ENCODE results near the gene ZZZ3.
"Not testable (repeated sequence)": the region's sequence is repeated elsewhere in the genome, so short reads cannot be mapped to it uniquely, and the experiment has no call there.

ZZZ3 gene

DNA sequence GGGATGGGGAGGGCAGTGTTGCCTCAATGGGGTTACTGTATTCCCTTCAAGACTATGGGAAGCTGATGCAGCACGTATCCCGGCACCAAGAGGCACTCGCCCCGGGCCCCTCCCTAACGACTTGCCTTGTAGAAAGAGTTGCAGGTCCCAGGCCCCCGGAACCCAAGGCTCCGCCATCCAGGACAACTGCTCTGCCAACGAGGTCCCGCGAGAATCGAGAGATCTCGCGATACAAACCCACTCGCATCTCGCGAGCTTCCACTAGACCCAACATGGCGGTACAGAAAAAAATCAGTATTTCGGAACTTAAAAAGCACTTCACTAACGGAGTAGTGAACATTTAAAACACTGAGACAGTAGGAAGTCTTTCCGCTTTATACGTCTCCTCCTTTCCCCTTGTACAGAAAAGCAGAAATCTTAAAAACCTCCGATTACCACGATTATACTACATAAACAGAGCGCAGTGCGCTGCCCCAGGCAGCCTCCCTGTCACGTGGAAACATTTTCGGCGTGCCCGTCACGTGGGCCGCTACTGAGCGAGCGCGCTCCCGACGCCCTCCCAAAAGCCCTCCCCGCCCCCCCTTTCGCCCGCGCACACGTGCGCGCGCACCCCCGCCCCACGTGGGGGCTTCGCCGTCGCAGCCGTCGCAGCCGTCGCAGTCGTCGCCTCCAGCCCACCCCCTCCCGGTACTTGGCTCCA lies at the start of gene ZZZ3:
TSS of gene ZZZ3 (minus strand) at position 199 of the 700 bp plus-strand sequence. CDS start 49,304 bp downstream, outside the sequence.
- H3K27ac ChIP-seq: peak within 1 kb of the TSS; percentile 88
- peak; percentile 72 for DNase-seq (ENCODE audit: low read depth, low spot score)

DNA sequence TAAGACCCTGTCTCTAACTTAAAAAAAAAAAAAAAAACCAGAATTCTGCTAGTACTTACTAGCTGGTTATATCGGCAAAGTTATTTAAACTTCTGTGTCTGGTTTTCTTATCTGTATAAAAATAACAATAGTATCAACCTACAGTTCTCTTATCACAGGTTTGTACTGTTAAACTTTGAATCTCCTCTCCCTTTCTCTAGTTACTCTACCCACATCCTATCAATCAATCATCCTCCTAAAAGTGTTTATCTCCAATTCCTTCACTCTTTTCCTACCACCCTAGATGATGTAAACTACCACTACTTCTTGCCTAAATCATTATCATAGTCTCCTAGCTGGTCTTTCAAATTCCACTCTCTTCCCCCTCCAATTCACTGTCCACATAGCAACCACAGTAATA lies 49.6 kb upstream of the ZZZ3 start:
- H3K27ac ChIP-seq: no peak overlapping the region

GRCh38 chr1:77725706-77726105 lies 43.2 kb upstream of the ZZZ3 start:
- DNase-seq (ENCODE audit: low read depth, low spot score): no peak

More for the DNA sequence above, 49.6 kb upstream of the ZZZ3 start:
- DNase-seq (ENCODE audit: low read depth, low spot score): no peak

DNA sequence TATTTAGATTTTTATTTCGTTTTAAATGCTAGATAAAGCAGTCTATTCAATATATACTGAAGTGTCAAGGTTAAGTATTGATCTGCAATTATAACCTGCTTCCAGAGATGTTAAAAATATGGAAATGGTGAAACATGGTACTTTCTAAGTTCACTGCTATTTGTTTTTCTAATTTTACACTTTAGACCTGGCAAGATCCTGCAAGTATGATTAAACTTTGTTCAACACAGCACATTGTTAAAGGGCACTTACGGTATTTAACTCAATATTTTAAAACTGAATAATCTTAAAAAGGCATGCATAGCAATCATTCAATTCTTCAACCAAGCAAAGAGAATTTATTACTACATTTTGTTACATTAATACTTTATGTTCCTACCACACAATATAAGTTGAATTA lies 35.7 kb upstream of the ZZZ3 start:
- DNase-seq (ENCODE audit: low read depth, low spot score): no peak
- H3K27ac ChIP-seq: no peak overlapping the region

More at GRCh38 chr1:77725706-77726105, 43.2 kb upstream of the ZZZ3 start:
- H3K27ac ChIP-seq: no peak overlapping the region

GRCh38 chr1:77716065-77716464 lies 33.6 kb upstream of the ZZZ3 start:
- H3K27ac ChIP-seq: no peak overlapping the region
- no peak for DNase-seq (ENCODE audit: low read depth, low spot score)

DNA sequence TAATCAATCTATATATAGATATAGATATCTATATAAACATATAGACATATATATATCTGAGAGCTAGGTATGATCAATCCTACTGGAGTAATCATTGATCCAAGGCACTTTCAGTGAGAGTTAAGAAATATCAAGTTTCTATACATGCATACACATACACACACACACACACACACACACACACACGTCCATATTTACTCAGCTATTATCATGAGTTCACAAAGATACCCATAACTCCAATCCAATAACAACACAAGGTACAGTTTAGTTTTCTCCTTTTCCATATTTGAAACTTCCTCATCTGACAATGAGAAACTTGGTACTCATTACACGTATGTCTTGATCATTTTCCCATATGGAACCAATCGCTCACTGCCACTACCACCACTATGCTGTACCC lies 27.3 kb upstream of the ZZZ3 start:
- no peak for DNase-seq (ENCODE audit: low read depth, low spot score)
- H3K27ac ChIP-seq: no peak overlapping the region

- H3K27ac ChIP-seq: no peak overlapping the region
- peak; percentile 3 for DNase-seq (ENCODE audit: low read depth, low spot score)
Observed at GRCh38 chr1:77706321-77706720, 23.9 kb upstream of the ZZZ3 start.

- H3K27ac ChIP-seq: no peak overlapping the region
- no peak for DNase-seq (ENCODE audit: low read depth, low spot score)
Observed at GRCh38 chr1:77704736-77705135, 22.3 kb upstream of the ZZZ3 start.

DNA sequence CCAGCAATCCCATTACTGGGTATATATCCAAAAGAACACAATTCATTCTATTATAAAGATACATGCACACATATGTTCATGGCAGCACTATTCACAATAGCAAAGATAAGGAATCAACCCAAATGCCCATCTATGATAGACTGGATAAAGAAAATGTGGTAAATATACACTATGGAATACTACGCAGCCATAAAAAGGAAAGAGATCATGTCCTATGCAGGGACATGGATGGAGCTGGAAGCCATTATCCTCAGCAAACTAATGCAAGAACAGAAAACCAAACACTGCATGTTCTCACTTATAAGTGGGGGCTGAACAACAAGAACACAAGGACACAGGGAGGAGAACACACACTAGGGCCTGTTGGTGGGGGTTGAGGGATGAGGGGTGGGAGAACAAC lies 17.2 kb upstream of the ZZZ3 start:
- H3K27ac ChIP-seq: not testable (repeated sequence)

GRCh38 chr1:77697441-77697840 lies 15.0 kb upstream of the ZZZ3 start:
- H3K27ac ChIP-seq: no peak overlapping the region
- DNase-seq (ENCODE audit: low read depth, low spot score): no peak

More for the DNA sequence above, 17.2 kb upstream of the ZZZ3 start:
- DNase-seq (ENCODE audit: low read depth, low spot score): not testable (repeated sequence)

DNA sequence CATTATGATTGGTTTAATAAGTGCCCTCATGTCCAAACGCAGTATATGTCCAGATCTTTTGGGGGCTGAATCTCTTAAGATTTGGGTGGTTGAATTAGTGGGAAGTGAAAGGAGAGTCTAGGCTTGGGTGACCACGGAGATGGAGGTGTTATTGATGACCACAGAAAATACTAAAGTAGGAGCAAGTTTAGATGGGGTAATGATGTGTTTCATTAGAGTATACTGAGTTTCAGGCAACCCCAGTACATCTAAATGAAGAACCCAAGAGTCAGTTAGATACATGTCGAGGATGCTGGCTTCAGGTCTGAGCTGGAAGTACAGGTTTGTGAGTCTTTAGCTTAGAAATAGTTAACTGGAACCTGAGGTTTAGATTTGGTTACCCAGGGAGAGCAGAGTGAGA lies 6.5 kb upstream of the ZZZ3 start:
- H3K27ac ChIP-seq: no peak overlapping the region
- no peak for DNase-seq (ENCODE audit: low read depth, low spot score)

DNA sequence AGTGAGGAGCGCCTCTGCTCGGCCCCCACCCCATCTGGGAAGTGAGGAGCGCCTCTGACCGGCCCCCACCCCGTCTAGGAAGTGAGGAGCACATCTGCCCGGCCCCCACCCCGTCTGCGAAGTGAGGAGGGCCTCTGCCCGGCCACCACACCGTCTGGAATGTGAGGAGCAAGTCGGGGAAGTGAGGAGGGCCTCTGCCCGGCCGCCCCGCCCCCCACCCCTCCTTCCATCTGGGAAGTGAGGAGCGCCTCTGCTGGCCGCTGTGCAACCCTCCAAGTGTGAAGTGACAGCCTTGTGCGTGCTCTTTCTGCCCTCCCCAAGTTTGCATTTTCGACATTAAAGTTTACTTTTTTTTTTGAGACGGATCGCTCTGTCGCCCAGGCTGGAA lies 5.1 kb upstream of the ZZZ3 start:
- no peak for DNase-seq (ENCODE audit: low read depth, low spot score)
- no peak overlapping the region for H3K27ac ChIP-seq

DNA sequence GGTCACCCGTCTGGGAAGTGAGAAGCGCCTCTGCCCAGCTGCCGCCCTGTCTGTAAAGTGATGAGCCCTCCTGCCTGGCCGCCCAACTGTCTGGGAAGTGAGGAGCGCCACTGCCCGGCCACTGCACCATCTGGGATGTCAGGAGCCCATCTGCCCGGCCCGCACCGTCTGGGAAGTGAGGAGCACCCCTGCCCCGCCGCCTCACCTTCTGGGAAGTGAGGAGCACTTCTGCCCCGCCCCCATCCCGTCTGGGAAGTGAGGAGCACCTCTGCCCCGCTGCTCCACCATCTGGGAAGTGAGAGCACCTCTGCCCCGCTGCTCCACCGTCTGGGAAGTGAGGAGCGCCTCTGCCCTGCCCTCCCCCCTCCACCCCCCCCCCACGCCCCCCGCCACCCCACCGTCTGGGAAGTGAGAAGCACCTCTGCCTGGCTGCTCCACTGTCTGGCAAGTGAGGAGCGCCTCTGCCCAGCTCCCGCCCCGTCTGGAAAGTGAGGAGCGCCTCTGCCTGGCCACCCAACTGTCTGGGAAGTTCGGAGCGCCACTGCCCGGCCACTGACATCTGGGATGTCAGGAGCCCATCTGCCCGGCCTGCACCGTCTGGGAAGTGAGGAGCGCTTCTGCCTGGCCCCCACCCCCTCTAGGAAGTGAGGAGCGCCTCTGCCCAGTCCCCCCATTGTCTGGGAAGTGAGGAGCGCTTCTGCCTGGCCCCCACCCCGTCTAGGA lies 4.5 kb upstream of the ZZZ3 start:
- no peak for DNase-seq (ENCODE audit: low read depth, low spot score)
- no peak overlapping the region for H3K27ac ChIP-seq

- peak; percentile 55 for DNase-seq (ENCODE audit: low read depth, low spot score)
- peak overlapping the region; percentile 88 for H3K27ac ChIP-seq
Observed at GRCh38 chr1:77683160-77684148, 996 bp upstream of the ZZZ3 start.

- no peak overlapping the region for H3K27ac ChIP-seq
- DNase-seq (ENCODE audit: low read depth, low spot score): no peak
Observed at GRCh38 chr1:77680173-77680572, 2.3 kb downstream of the ZZZ3 start.

DNA sequence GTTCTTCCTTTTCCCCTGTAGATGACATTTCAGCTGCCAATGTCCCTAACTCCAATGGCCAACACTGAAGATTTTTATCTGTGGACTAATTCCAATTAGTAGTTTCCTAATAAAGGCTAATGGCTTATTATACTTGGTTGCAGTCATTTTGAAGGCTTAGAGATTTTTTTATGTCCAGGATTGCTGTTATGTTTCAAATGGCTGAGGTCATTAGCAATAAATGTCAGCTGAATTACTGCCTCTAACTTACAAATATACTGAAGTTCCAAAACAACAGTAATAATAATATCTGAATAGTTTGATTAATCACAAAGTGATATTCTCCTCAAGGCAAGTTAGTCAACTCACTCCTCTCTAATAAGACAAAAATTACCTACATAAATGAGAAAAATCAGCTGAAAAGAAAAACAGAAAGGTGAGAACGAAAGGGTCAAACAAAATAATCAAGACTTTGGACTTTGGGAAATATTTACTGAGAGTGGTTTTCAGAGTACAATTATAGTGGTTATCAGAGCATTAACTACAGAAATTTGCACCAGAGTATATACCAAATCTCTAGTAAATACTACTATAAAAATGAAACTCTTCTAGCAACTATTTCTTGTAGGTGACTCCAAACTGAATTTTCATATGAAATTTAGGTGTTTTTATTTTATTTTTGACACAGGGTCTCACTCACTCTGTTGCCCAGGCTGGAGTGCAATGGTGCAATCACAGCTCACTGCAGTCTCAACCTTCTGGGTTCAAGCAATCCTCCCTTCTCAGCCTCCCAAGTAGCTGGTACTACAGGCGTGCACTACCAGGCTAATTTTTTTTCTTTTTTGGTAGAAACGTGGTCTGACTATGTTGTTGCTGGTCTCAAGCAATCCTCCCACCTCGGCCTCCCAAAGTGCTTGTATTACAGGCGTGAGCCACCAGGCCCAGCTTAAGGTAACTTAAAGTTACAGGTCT lies 3.5 kb downstream of the ZZZ3 start:
- H3K27ac ChIP-seq: no peak overlapping the region
- no peak for DNase-seq (ENCODE audit: low read depth, low spot score)

GRCh38 chr1:77674807-77675206 lies 7.7 kb downstream of the ZZZ3 start:
- not testable (repeated sequence) for DNase-seq (ENCODE audit: low read depth, low spot score); H3K27ac ChIP-seq

GRCh38 chr1:77673716-77674355 lies 8.6 kb downstream of the ZZZ3 start:
- no peak for DNase-seq (ENCODE audit: low read depth, low spot score)
- H3K27ac ChIP-seq: no peak overlapping the region

DNA sequence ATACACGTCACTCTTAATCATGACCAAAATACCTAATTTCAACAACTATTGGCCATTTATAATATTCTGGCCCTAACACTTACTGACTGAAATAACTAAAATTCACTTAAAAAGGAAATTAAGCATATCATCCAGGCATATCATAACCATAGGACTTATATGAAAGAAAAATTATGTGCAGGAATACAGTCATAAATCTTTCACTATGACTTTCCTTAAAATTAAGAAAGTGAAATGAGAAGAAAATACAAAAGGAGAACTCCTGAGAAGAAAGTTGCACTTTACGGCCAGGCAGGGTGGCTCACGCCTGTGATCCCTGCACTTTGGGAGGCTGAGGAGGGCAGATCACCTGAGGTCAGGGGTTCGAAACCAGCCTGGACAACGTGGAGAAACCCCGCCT lies 9.4 kb downstream of the ZZZ3 start:
- no peak overlapping the region for H3K27ac ChIP-seq
- no peak for DNase-seq (ENCODE audit: low read depth, low spot score)

Measured in epithelial cell of prostate (primary cell).